ENCODE measurements around the gene DHODH. TPM values are rescaled to one million over a fixed set of nuclear protein-coding genes. Genes with fewer than 3 reads are reported as not detected.
"Not testable (repeated sequence)": the region's sequence is repeated elsewhere in the genome, so short reads cannot be mapped to it uniquely, and the experiment has no call there.

DHODH gene
- total RNA-seq, 4 donors from 2014 or later, result 5.1 to 7.3 (median 6.7) TPM

- no peak for DNase-seq
- intact Hi-C loops (cut with DNase I; ENCODE audit: low total_unique reads), result loop anchor here (1.0 kb wide), 1 partner anchor 33 kb away; no protein-coding TSS in a partner anchor
- no peak overlapping the region for H3K27ac ChIP-seq
These were observed 58.2 kb downstream of the DHODH start for GRCh38 chr16:72066747-72067146.

DNA sequence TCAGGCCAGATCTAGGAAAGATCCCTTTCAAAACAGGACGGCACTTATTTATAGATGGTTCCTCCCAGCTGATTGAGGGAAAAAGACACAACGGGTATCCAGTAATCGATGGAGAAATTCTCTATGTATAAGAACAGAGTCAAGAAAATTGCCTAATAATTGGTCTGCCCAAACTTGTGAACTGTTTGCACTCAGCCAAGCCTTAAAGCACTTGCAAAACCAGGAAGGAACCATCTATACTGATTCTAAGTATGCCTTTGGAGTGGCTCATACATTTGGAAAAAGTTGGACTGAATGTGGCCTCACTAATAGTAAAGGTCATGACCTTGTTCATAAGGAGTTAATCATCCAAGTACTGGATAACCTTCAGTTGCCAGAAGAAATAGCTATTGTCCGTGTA is 60.4 kb downstream of the DHODH start:
- Histone ChIP-seq H3K27me3 (no peaks in the 10 kb centered on the region), H3K4me1 (peaks cover 6 to 17% of the 10 kb centered on the region in 2 donors), H3K4me3 (no peak overlapping the region), H3K27ac (no peak overlapping the region), H3K36me3 (no peaks in the 10 kb centered on the region), H3K9me3 (no peaks in the 10 kb centered on the region)
- in situ Hi-C loops (cut with MboI; ENCODE audit: low sequenced_read_pairs in 4 of 4) (no loop called here), intact Hi-C loops (cut with DNase I; ENCODE audit: low total_unique reads) (no loop called here)
- ATAC-seq (no peak), DNase-seq (no peak)
- TF ChIP-seq, protein P1, sequence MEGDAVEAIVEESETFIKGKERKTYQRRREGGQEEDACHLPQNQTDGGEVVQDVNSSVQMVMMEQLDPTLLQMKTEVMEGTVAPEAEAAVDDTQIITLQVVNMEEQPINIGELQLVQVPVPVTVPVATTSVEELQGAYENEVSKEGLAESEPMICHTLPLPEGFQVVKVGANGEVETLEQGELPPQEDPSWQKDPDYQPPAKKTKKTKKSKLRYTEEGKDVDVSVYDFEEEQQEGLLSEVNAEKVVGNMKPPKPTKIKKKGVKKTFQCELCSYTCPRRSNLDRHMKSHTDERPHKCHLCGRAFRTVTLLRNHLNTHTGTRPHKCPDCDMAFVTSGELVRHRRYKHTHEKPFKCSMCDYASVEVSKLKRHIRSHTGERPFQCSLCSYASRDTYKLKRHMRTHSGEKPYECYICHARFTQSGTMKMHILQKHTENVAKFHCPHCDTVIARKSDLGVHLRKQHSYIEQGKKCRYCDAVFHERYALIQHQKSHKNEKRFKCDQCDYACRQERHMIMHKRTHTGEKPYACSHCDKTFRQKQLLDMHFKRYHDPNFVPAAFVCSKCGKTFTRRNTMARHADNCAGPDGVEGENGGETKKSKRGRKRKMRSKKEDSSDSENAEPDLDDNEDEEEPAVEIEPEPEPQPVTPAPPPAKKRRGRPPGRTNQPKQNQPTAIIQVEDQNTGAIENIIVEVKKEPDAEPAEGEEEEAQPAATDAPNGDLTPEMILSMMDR (IDR thresholded peaks at IDR 0.05 in 4 of 5, conservative IDR thresholded peaks at IDR 0.05 in 1 of 5), result no peak
- TF ChIP-seq POLR2A (IDR thresholded peaks at IDR 0.05), result no peak

More at GRCh38 chr16:72066747-72067146, 58.2 kb downstream of the DHODH start:
- H3K9me3 ChIP-seq, result no peaks in the 10 kb centered on the region
- H3K27me3 ChIP-seq, result no peaks in the 10 kb centered on the region
- no peak overlapping the region for H3K4me3 ChIP-seq
- ATAC-seq, result peak; percentile 69 to 75
- TF ChIP-seq, protein P1 (IDR thresholded peaks at IDR 0.05 in 4 of 5, conservative IDR thresholded peaks at IDR 0.05 in 1 of 5), result peak; percentile 18 to 50 (median 28)
- TF ChIP-seq POLR2A (IDR thresholded peaks at IDR 0.05), result no peak
- no peaks in the 10 kb centered on the region for H3K36me3 ChIP-seq
- peaks cover 0 to 5% of the 10 kb centered on the region in 2 donors for H3K4me1 ChIP-seq
- in situ Hi-C loops (cut with MboI; ENCODE audit: low sequenced_read_pairs in 4 of 4), result no loop called here

GRCh38 chr16:72072514-72073342 is 64.2 kb downstream of the DHODH start:
- in situ Hi-C loops (cut with MboI; ENCODE audit: low sequenced_read_pairs in 4 of 4) (no loop called here), intact Hi-C loops (cut with DNase I; ENCODE audit: low total_unique reads) (no loop called here)
- no peak for TF ChIP-seq POLR2A (IDR thresholded peaks at IDR 0.05)
- TF ChIP-seq, protein P1 (IDR thresholded peaks at IDR 0.05 in 4 of 5, conservative IDR thresholded peaks at IDR 0.05 in 1 of 5), result no peak
- Histone ChIP-seq H3K4me3 (no peak overlapping the region), H3K4me1 (peaks cover 12 to 20% of the 10 kb centered on the region in 2 donors), H3K27ac (no peak overlapping the region), H3K27me3 (no peaks in the 10 kb centered on the region), H3K9me3 (no peaks in the 10 kb centered on the region), H3K36me3 (no peaks in the 10 kb centered on the region)
- ATAC-seq (no peak), DNase-seq (no peak)

- Histone ChIP-seq H3K36me3 (no peaks in the 10 kb centered on the region), H3K9me3 (no peaks in the 10 kb centered on the region), H3K4me1 (peaks cover 12 to 20% of the 10 kb centered on the region in 2 donors), H3K27ac (peak overlapping the region in 1 of 4 donors; percentile 13), H3K4me3 (no peak overlapping the region), H3K27me3 (no peaks in the 10 kb centered on the region)
- ATAC-seq (peak; percentile 56 to 78), DNase-seq (peak in 1 of 2 donors; percentile 37)
- intact Hi-C loops (cut with DNase I; ENCODE audit: low total_unique reads) (no loop called here), in situ Hi-C loops (cut with MboI; ENCODE audit: low sequenced_read_pairs in 4 of 4) (no loop called here)
- TF ChIP-seq, protein P1 (IDR thresholded peaks at IDR 0.05 in 4 of 5, conservative IDR thresholded peaks at IDR 0.05 in 1 of 5), result no peak
- TF ChIP-seq POLR2A (IDR thresholded peaks at IDR 0.05), result no peak
These were observed 65.2 kb downstream of the DHODH start for GRCh38 chr16:72073560-72074230.

DNA sequence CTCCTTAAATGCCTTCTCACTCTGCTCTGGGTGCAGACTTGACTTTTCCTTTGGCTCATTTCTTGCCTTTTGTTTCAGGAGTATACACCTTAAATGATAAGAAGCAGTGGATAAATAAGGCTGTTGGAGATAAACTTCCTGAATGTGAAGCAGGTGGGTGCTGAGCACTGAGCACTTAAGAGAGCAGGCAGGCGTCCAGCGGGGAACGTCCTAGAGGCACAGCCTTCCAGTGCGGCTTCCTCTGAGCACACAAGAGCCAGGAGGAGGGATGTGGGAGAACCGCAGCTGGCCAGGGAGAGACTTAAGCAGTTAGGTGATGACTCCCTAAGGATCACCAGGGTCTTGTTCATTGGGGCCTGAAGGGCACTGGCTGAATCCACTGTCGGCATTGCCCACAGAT is 66.5 kb downstream of the DHODH start:
- H3K27me3 ChIP-seq; in situ Hi-C loops (cut with MboI; ENCODE audit: low sequenced_read_pairs in 4 of 4); H3K4me3 ChIP-seq; ATAC-seq; H3K27ac ChIP-seq; DNase-seq; H3K36me3 ChIP-seq; H3K9me3 ChIP-seq; intact Hi-C loops (cut with DNase I; ENCODE audit: low total_unique reads): not testable (repeated sequence)
- H3K4me1 ChIP-seq, result peaks cover 12 to 20% of the 10 kb centered on the region in 2 donors
